AG09309 (cell line): ENCODE measurements around the gene CCDC190.

Source experiments
- DNase-seq: peaks from one replicate; pipeline ENCODE4 v3.0.0-alpha.2; 2010; ENCODE audit warnings: low read depth
- H3K4me3 ChIP-seq: 2 replicates; pipeline ENCODE4 v1.5.1; 2011; ENCODE audit warnings: mild to moderate bottlenecking, low read depth, low read length, moderate library complexity; ENCODE audit not compliant: control insufficient read depth
- CTCF ChIP-seq: IDR thresholded peaks from 2 replicates; pipeline ENCODE4 v1.5.1; 2011; ENCODE audit warnings: mild to moderate bottlenecking, low read depth, low read length, inconsistent platforms; ENCODE audit not compliant: insufficient read depth, control insufficient read depth; ENCODE audit errors: missing control alignments

Gene CCDC190

GRCh38 chr1:162893612-162893908 is 32.6 kb upstream of the CCDC190 start:
- no peak for TF ChIP-seq CTCF
- H3K4me3 ChIP-seq, result no peak overlapping the region
- no peak for DNase-seq

- no peak overlapping the region for H3K4me3 ChIP-seq
- DNase-seq, result no peak
- TF ChIP-seq CTCF, result no peak
Measured at GRCh38 chr1:162892906-162893611, 32.1 kb upstream of the CCDC190 start.

- DNase-seq, result no peak
- TF ChIP-seq CTCF, result no peak
- H3K4me3 ChIP-seq, result no peak overlapping the region
Measured at GRCh38 chr1:162889989-162890388, 29.0 kb upstream of the CCDC190 start.

- DNase-seq, result no peak
- no peak for TF ChIP-seq CTCF
- no peak overlapping the region for H3K4me3 ChIP-seq
Measured at GRCh38 chr1:162886705-162887104, 25.7 kb upstream of the CCDC190 start.

GRCh38 chr1:162885265-162885664 is 24.3 kb upstream of the CCDC190 start:
- H3K4me3 ChIP-seq, result no peak overlapping the region
- no peak for DNase-seq
- TF ChIP-seq CTCF, result no peak

GRCh38 chr1:162884831-162885230 is 23.9 kb upstream of the CCDC190 start:
- DNase-seq, result no peak
- TF ChIP-seq CTCF, result no peak
- H3K4me3 ChIP-seq, result no peak overlapping the region

- TF ChIP-seq CTCF, result no peak
- H3K4me3 ChIP-seq, result no peak overlapping the region
- DNase-seq, result no peak
Measured at GRCh38 chr1:162882248-162882674, 21.3 kb upstream of the CCDC190 start.
